ENCODE measurements around the gene C19orf85.

The C19orf85 gene

DNA sequence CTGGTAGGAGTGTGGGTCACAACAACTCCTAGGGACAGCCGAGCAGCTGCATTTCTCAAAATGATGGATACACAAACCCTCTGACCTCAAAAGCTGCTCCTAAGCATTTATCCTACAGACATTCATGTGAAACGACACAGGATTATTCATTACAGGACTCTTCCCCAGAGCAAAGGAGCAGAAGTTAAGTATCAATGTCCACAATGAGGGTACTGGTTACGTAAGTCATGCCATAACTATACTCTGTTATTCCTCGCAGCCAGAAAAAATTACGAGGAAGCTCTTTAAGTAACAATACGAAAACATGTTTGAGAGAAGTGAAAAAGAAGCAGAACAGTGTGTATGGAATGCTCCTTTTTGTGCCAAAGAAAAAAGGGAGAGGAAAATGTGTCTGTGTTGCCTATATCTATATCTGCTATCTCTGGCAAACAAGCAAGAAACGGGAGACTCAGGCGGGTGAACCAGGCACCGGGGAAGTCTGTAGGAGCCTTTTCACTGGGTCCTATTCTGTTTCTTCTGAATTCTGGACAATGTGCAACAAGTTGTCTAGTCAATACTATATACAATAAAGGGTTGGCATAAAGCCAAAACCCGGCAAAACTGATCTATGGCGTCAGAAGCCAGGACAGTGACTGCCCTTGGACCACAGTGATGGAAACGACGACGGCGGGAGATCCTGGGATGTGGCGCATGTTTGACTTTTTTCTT lies 4.4 kb downstream of the C19orf85 start:
- FAIRE-seq = no peak
- no peak for TF ChIP-seq SPI1 (IDR thresholded peaks at IDR 0.05; ENCODE audit: low read depth, low read length)
- TF ChIP-seq POLR2A (IDR thresholded peaks at IDR 0.05; ENCODE audit: low read depth, low read length) = no peak
- TF ChIP-seq PAX5 (IDR thresholded peaks at IDR 0.05; ENCODE audit: insufficient read depth, low read length, severe bottlenecking) = no peak
- TF ChIP-seq TAF1 (IDR thresholded peaks at IDR 0.05; ENCODE audit: low read depth, low read length) = no peak
- no peak for TF ChIP-seq POU2F2 (IDR thresholded peaks at IDR 0.05; ENCODE audit: low read depth, low read length)
- TF ChIP-seq POLR2AphosphoS5 (IDR thresholded peaks at IDR 0.05; ENCODE audit: low read depth, low read length) = no peak
- no peak for DNase-seq (ENCODE audit: insufficient read length, low spot score)

DNA sequence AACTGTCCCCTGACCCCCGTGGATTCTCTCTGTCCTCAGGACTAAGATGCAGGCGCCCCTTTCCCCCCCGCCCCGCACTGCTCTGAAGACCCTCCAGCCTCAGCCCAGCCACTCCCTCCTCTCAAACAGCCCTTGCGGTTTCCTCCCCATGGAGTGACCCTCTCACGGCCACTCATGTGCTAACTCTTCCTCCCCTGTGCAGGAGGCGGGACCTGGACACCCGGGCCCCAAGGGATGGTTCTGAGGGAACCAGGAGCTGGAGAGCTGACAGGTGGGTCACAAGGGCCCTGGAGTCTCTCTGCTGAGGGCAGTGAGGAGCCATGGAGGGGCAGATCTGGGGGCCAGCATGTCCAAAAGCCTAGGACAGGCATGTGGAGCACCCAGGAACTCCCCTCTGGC lies 5.0 kb downstream of the C19orf85 start:
- FAIRE-seq = no peak
- TF ChIP-seq SPI1 (IDR thresholded peaks at IDR 0.05; ENCODE audit: low read depth, low read length) = no peak

DNA sequence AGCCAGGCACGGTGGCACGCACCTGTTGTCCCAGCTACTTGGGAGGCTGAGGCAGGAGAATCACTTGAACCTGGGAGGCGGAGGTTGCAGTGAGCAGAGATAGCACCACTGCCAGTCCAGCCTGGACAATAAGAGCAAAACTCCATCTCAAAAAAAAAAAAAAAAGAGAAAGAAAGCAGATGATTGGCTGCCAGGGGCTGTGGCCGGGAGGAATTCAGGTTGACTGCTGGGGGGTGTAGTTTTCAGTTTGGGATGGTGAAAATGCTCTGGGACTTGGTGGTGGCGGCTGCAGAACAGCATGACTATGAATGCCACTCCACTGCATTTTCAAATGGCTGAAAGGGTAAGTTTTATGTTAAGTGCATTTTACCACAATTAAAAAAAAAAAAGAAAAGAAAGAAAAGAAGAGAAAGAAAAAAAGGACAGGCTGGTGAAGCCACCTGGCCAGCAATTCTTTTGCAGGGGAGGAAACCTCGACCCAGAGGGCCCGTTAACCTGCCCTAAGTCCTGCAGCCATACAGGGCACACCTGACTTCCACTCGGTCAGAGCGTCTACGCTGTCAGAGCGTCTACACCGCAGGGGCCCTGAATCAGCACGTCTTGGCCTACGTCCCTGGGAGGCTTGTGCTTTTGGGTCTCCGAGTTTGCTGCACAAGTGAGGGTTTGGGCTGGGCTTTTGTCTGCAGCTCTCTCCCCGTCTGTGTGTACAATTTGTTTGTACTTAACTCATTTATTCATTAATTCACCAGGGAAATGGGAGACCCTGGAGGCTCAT lies 6.7 kb downstream of the C19orf85 start:
- TF ChIP-seq POU2F2 (IDR thresholded peaks at IDR 0.05; ENCODE audit: low read depth, low read length) = no peak
- TF ChIP-seq TAF1 (IDR thresholded peaks at IDR 0.05; ENCODE audit: low read depth, low read length) = no peak
- TF ChIP-seq POLR2AphosphoS5 (IDR thresholded peaks at IDR 0.05; ENCODE audit: low read depth, low read length) = no peak
- TF ChIP-seq PAX5 (IDR thresholded peaks at IDR 0.05; ENCODE audit: insufficient read depth, low read length, severe bottlenecking) = no peak
- no peak for TF ChIP-seq POLR2A (IDR thresholded peaks at IDR 0.05; ENCODE audit: low read depth, low read length)
- FAIRE-seq (no peak), DNase-seq (ENCODE audit: insufficient read length, low spot score) (no peak)

More for the DNA sequence above, 5.0 kb downstream of the C19orf85 start:
- no peak for DNase-seq (ENCODE audit: insufficient read length, low spot score)

- no peak for FAIRE-seq
- DNase-seq (ENCODE audit: insufficient read length, low spot score) = no peak
- TF ChIP-seq PAX5 (IDR thresholded peaks at IDR 0.05; ENCODE audit: insufficient read depth, low read length, severe bottlenecking) = no peak
- TF ChIP-seq POLR2AphosphoS5 (IDR thresholded peaks at IDR 0.05; ENCODE audit: low read depth, low read length) = no peak
- TF ChIP-seq POLR2A (IDR thresholded peaks at IDR 0.05; ENCODE audit: low read depth, low read length) = no peak
- no peak for TF ChIP-seq TAF1 (IDR thresholded peaks at IDR 0.05; ENCODE audit: low read depth, low read length)
- no peak for TF ChIP-seq SPI1 (IDR thresholded peaks at IDR 0.05; ENCODE audit: low read depth, low read length)
- TF ChIP-seq POU2F2 (IDR thresholded peaks at IDR 0.05; ENCODE audit: low read depth, low read length) = no peak
Measured at GRCh38 chr19:55456347-55456746, 8.2 kb downstream of the C19orf85 start.

- DNase-seq (ENCODE audit: insufficient read length, low spot score) = no peak
- FAIRE-seq = no peak
- TF ChIP-seq SPI1 (IDR thresholded peaks at IDR 0.05; ENCODE audit: low read depth, low read length) (no peak), POU2F2 (IDR thresholded peaks at IDR 0.05; ENCODE audit: low read depth, low read length) (no peak), POLR2A (IDR thresholded peaks at IDR 0.05; ENCODE audit: low read depth, low read length) (no peak), POLR2AphosphoS5 (IDR thresholded peaks at IDR 0.05; ENCODE audit: low read depth, low read length) (no peak), TAF1 (IDR thresholded peaks at IDR 0.05; ENCODE audit: low read depth, low read length) (no peak), PAX5 (IDR thresholded peaks at IDR 0.05; ENCODE audit: insufficient read depth, low read length, severe bottlenecking) (no peak)
Measured at GRCh38 chr19:55455576-55456235, 8.8 kb downstream of the C19orf85 start.

DNA sequence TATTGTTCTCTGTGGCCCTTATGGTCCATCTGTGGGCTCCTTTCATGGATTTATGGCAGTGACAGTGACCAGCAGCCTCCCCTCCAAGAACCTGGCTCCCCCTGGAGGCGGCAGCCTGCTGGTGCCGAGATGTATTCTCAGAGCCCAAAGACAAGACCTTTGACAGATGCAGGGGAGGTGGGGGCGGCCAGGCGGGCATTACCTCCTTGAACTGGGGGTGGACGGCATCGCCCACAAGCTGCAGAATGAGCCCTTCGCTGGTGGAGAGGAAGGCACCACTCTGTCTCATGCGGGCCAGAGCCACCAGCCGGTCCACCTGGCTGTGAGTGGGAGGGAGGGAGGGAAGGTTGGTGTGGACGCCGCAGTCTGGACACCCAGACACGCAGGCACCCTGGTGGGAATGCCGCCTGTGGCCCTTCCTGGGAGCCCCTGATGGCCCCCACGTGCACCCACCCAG lies 9.7 kb downstream of the C19orf85 start:
- FAIRE-seq (no peak), DNase-seq (ENCODE audit: insufficient read length, low spot score) (no peak)
- TF ChIP-seq POLR2A (IDR thresholded peaks at IDR 0.05; ENCODE audit: low read depth, low read length) (no peak), SPI1 (IDR thresholded peaks at IDR 0.05; ENCODE audit: low read depth, low read length) (no peak), TAF1 (IDR thresholded peaks at IDR 0.05; ENCODE audit: low read depth, low read length) (no peak), POLR2AphosphoS5 (IDR thresholded peaks at IDR 0.05; ENCODE audit: low read depth, low read length) (no peak), PAX5 (IDR thresholded peaks at IDR 0.05; ENCODE audit: insufficient read depth, low read length, severe bottlenecking) (no peak), POU2F2 (IDR thresholded peaks at IDR 0.05; ENCODE audit: low read depth, low read length) (no peak)

GRCh38 chr19:55453511-55454260 lies 10.9 kb downstream of the C19orf85 start:
- no peak for DNase-seq (ENCODE audit: insufficient read length, low spot score)

GRCh38 chr19:55452749-55453346 lies 11.7 kb downstream of the C19orf85 start:
- DNase-seq (ENCODE audit: insufficient read length, low spot score) (no peak), FAIRE-seq (no peak)
- TF ChIP-seq POLR2AphosphoS5 (IDR thresholded peaks at IDR 0.05; ENCODE audit: low read depth, low read length) (no peak), POU2F2 (IDR thresholded peaks at IDR 0.05; ENCODE audit: low read depth, low read length) (no peak), PAX5 (IDR thresholded peaks at IDR 0.05; ENCODE audit: insufficient read depth, low read length, severe bottlenecking) (no peak), SPI1 (IDR thresholded peaks at IDR 0.05; ENCODE audit: low read depth, low read length) (no peak), POLR2A (IDR thresholded peaks at IDR 0.05; ENCODE audit: low read depth, low read length) (no peak), TAF1 (IDR thresholded peaks at IDR 0.05; ENCODE audit: low read depth, low read length) (no peak)

More at GRCh38 chr19:55453511-55454260, 10.9 kb downstream of the C19orf85 start:
- TF ChIP-seq SPI1 (IDR thresholded peaks at IDR 0.05; ENCODE audit: low read depth, low read length) = no peak
- no peak for TF ChIP-seq PAX5 (IDR thresholded peaks at IDR 0.05; ENCODE audit: insufficient read depth, low read length, severe bottlenecking)
- no peak for TF ChIP-seq POU2F2 (IDR thresholded peaks at IDR 0.05; ENCODE audit: low read depth, low read length)
- no peak for TF ChIP-seq TAF1 (IDR thresholded peaks at IDR 0.05; ENCODE audit: low read depth, low read length)
- TF ChIP-seq POLR2A (IDR thresholded peaks at IDR 0.05; ENCODE audit: low read depth, low read length) = no peak
- TF ChIP-seq POLR2AphosphoS5 (IDR thresholded peaks at IDR 0.05; ENCODE audit: low read depth, low read length) = no peak
- no peak for FAIRE-seq
